Neural progenitor cell (in vitro differentiated cells): ENCODE results near the gene CKMT2.

ENCODE experiments used
- EZH2 ChIP-seq: fragments of 200-600 bp; sonication (generic); IDR thresholded peaks from 2 replicates; pipeline ENCODE4 v1.6.1; 2017; ENCODE audit warnings: antibody characterized with exemption, mild to moderate bottlenecking, moderate library complexity
- EZH2phosphoT487 ChIP-seq: fragments of 200-600 bp; sonication (generic); IDR thresholded peaks from 2 replicates; pipeline ENCODE4 v1.6.1; 2017; ENCODE audit warnings: antibody characterized with exemption
- TF ChIP-seq, protein P1 (sequence below): fragments of 200-600 bp; sonication (generic); IDR thresholded peaks from 2 replicates; pipeline ENCODE4 v1.5.1; 2017; ENCODE audit warnings: antibody characterized with exemption, mild to moderate bottlenecking

DNA sequence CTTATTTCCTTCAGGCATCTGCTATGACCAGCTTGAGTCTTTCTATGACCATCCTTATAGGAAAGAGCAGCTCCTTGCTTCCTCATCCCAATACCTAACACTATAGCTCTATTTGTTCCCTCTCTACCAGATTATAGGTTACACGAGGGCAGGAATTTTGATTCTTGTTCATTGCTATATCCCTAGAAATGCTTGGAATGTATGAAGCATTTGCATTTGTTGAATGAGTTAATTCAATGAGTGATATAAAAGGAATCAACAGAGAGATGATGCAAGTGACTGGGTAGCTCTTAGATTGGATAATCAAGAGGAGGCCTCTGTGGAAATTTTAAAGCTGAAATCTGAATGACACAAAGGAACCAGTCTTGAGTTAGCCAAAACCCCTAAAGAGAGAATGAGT is 82.2 kb downstream of the CKMT2 start:
- TF ChIP-seq, protein P1, sequence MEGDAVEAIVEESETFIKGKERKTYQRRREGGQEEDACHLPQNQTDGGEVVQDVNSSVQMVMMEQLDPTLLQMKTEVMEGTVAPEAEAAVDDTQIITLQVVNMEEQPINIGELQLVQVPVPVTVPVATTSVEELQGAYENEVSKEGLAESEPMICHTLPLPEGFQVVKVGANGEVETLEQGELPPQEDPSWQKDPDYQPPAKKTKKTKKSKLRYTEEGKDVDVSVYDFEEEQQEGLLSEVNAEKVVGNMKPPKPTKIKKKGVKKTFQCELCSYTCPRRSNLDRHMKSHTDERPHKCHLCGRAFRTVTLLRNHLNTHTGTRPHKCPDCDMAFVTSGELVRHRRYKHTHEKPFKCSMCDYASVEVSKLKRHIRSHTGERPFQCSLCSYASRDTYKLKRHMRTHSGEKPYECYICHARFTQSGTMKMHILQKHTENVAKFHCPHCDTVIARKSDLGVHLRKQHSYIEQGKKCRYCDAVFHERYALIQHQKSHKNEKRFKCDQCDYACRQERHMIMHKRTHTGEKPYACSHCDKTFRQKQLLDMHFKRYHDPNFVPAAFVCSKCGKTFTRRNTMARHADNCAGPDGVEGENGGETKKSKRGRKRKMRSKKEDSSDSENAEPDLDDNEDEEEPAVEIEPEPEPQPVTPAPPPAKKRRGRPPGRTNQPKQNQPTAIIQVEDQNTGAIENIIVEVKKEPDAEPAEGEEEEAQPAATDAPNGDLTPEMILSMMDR, result no peak
- no peak for TF ChIP-seq EZH2
- TF ChIP-seq EZH2phosphoT487, result no peak
